MV-4-11 (cell line): ENCODE measurements around the gene HNRNPA1L2.
A peak's percentile ranks its signal among the peaks of the same experiment; 100 is the strongest.
"Not testable (repeated sequence)": the region's sequence is repeated elsewhere in the genome, so short reads cannot be mapped to it uniquely, and the experiment has no call there.

Experiments used
- DNase-seq: peaks from one replicate; lab custom pipeline; 2025; lab: John Stamatoyannopoulos, UW

HNRNPA1L2 gene

GRCh38 chr13:52646967-52647366 is 4.7 kb downstream of the HNRNPA1L2 start:
- DNase-seq: no peak

- DNase-seq: no peak
Measured at GRCh38 chr13:52650731-52651130, 8.5 kb downstream of the HNRNPA1L2 start.

GRCh38 chr13:52651897-52652195 is 9.6 kb downstream of the HNRNPA1L2 start:
- DNase-seq: no peak

GRCh38 chr13:52652196-52652979 is 10.2 kb downstream of the HNRNPA1L2 start, which contains the start of gene SUGT1:
TSS of gene SUGT1 (plus strand) at chr13:52652836. CDS start at chr13:52652921, 85 bp downstream.
- peak; percentile 95 for DNase-seq

- DNase-seq: no peak
Measured at GRCh38 chr13:52652980-52653303, 10.7 kb downstream of the HNRNPA1L2 start.

GRCh38 chr13:52659340-52659739 is 17.1 kb downstream of the HNRNPA1L2 start:
- DNase-seq: no peak

- no peak for DNase-seq
Measured at GRCh38 chr13:52664272-52664671, 22.0 kb downstream of the HNRNPA1L2 start.

- no peak for DNase-seq
Measured at GRCh38 chr13:52665325-52665724, 23.1 kb downstream of the HNRNPA1L2 start.

GRCh38 chr13:52669677-52670076 is 27.4 kb downstream of the HNRNPA1L2 start:
- DNase-seq: no peak

GRCh38 chr13:52670726-52671125 is 28.5 kb downstream of the HNRNPA1L2 start:
- DNase-seq: no peak

- no peak for DNase-seq
Measured at GRCh38 chr13:52673465-52673864, 31.2 kb downstream of the HNRNPA1L2 start.

- DNase-seq: no peak
Measured at GRCh38 chr13:52677823-52678222, 35.6 kb downstream of the HNRNPA1L2 start.

GRCh38 chr13:52685806-52686205 is 43.6 kb downstream of the HNRNPA1L2 start:
- DNase-seq: not testable (repeated sequence)

GRCh38 chr13:52686376-52686775 is 44.1 kb downstream of the HNRNPA1L2 start:
- DNase-seq: no peak
